Thoracic aorta (tissue), 2 donors: Measurements from ENCODE around the gene HOMER1. TPM values are rescaled to one million over a fixed set of nuclear protein-coding genes. Genes with fewer than 3 reads are reported as not detected.

ENCODE experiments used
- ATAC-seq: fragments of 150-250 bp; one replicate; pipeline ENCODE4 v1.8.0; 2017; ENCODE audit warnings: low read depth; ENCODE audit not compliant: insufficient number of reproducible peaks, low FRiP score
- DNase-seq: peaks from one replicate; pipeline ENCODE4 v3.0.0-alpha.2; 2020; ENCODE audit warnings: low spot score
- H3K27ac ChIP-seq, 2 donors: fragments of 200-600 bp; sonication (generic); 1 replicate in 1 of 2; 2 replicates in 1 of 2; pipeline ENCODE4 v1.5.1; 2016; ENCODE audit warnings: mild to moderate bottlenecking in 2 of 2, moderate library complexity in 2 of 2
- H3K27me3 ChIP-seq: fragments of 200-600 bp; sonication (generic); replicated peaks from 2 replicates; pipeline ENCODE4 v1.6.0; 2016; ENCODE audit warnings: mild to moderate bottlenecking; ENCODE audit not compliant: insufficient read depth
- H3K36me3 ChIP-seq: fragments of 200-600 bp; sonication (generic); one replicate; pipeline ENCODE4 v1.5.1; 2016
- H3K4me1 ChIP-seq, 2 donors: fragments of 200-600 bp; sonication (generic); 1 replicate in 1 of 2; 2 replicates in 1 of 2; pipeline versions ENCODE4 v1.5.1 to v1.6.0; 2016; ENCODE audit warnings: low read depth in 2 of 2, mild to moderate bottlenecking in 1 of 2; ENCODE audit not compliant: control insufficient read depth in 1 of 2
- H3K4me3 ChIP-seq: fragments of 200-600 bp; sonication (generic); 2 replicates; pipeline ENCODE4 v1.5.1; 2016; ENCODE audit warnings: mild to moderate bottlenecking
- H3K9me3 ChIP-seq: fragments of 200-600 bp; sonication (generic); 2 replicates; pipeline ENCODE4 v1.5.1; 2016
- total RNA-seq, 2 donors: library from RNA; depleted of rRNA; stranded (reverse); fragments of >200 nt; gene quantifications; one replicate each; pipeline versions ENCODE4 v1.1.0 to v1.2.3, GENCODE V29; 2016
- TF ChIP-seq, protein P1 (sequence below): fragments of 200-600 bp; sonication (generic); IDR thresholded peaks from one replicate; pipeline ENCODE4 v1.5.1; 2019; ENCODE audit warnings: antibody characterized with exemption

HOMER1 gene
- total RNA-seq, 2 donors from 2014 or later, result 2.4 to 7.8 TPM

- ATAC-seq (no peak), DNase-seq (no peak)
- Histone ChIP-seq H3K4me1 (no peaks in the 10 kb centered on the region), H3K4me3 (no peak overlapping the region), H3K9me3 (no peaks in the 10 kb centered on the region), H3K27me3 (no peaks in the 10 kb centered on the region), H3K27ac (no peak overlapping the region), H3K36me3 (no peaks in the 10 kb centered on the region)
- TF ChIP-seq, protein P1, sequence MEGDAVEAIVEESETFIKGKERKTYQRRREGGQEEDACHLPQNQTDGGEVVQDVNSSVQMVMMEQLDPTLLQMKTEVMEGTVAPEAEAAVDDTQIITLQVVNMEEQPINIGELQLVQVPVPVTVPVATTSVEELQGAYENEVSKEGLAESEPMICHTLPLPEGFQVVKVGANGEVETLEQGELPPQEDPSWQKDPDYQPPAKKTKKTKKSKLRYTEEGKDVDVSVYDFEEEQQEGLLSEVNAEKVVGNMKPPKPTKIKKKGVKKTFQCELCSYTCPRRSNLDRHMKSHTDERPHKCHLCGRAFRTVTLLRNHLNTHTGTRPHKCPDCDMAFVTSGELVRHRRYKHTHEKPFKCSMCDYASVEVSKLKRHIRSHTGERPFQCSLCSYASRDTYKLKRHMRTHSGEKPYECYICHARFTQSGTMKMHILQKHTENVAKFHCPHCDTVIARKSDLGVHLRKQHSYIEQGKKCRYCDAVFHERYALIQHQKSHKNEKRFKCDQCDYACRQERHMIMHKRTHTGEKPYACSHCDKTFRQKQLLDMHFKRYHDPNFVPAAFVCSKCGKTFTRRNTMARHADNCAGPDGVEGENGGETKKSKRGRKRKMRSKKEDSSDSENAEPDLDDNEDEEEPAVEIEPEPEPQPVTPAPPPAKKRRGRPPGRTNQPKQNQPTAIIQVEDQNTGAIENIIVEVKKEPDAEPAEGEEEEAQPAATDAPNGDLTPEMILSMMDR, result no peak
Measured at GRCh38 chr5:79416499-79416898, 97.4 kb downstream of the HOMER1 start.

DNA sequence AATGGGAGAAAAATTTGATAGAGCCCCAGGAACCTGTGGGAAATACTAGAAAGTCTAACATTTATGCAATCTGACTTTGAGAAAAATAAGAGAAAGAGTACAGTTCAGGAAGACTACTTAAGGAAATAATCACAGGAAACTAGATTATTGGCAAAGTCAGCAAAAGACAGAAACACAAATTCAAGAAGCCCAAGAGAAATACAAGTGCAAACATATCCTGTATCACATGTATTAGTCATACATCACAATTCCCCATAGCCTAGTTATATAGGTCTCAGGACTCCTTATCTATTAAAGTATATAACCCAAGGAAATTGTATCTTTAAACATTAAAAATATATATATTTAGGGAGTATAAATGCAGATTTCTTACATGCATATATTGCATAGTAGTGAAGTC is 100.8 kb downstream of the HOMER1 start:
- no peak overlapping the region for H3K27ac ChIP-seq
- no peaks in the 10 kb centered on the region for H3K4me1 ChIP-seq
- no peaks in the 10 kb centered on the region for H3K27me3 ChIP-seq
- DNase-seq (no peak), ATAC-seq (no peak)
- H3K4me3 ChIP-seq, result no peak overlapping the region
- peaks cover 2% of the 10 kb centered on the region for H3K36me3 ChIP-seq
- peaks cover 8% of the 10 kb centered on the region for H3K9me3 ChIP-seq
- TF ChIP-seq, protein P1, result no peak

DNA sequence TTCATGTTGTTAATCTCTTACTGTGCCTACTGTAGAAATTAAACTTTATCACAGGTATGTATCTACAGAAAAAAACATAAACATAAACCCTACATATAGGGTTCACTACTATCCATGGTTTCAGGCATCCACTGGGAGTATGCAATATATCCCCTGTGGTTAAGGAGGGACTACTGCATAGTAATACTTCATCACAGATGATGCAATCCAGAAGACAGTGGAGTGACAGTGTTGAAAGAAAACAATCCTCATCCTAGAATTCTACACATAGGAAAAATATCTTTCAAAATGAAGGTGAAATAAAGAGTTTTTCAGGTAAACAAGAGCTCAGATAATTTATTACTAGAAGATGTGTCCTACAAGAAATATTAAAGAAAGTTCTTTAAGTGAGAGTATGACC is 105.9 kb downstream of the HOMER1 start:
- peaks cover 2% of the 10 kb centered on the region for H3K36me3 ChIP-seq
- H3K4me1 ChIP-seq, result no peaks in the 10 kb centered on the region

DNA sequence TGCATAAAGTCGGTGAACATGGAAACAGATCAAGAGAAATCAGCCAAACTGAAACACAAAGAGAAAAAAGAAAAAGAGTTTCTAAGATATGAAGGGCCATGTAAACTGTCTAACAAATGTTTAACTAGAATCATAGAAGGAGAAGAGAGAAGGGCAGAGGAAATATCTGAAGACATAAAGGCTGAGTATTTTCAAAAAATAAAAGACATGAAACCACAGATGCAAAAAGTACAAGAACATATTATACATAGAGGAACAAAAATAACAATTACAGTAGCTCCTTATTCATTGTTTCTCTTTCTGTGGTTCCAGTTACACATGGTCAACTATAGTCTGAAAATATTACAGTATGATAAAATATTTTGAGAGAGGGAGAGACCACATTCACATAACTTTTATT is 106.3 kb downstream of the HOMER1 start:
- Histone ChIP-seq H3K36me3 (peaks cover 2% of the 10 kb centered on the region), H3K27me3 (no peaks in the 10 kb centered on the region), H3K4me1 (no peaks in the 10 kb centered on the region), H3K4me3 (no peak overlapping the region), H3K9me3 (peaks cover 8% of the 10 kb centered on the region), H3K27ac (no peak overlapping the region)
- TF ChIP-seq, protein P1, result no peak
- ATAC-seq, result no peak
- no peak for DNase-seq

More for the DNA sequence above, 105.9 kb downstream of the HOMER1 start:
- TF ChIP-seq, protein P1, result no peak
- no peak overlapping the region for H3K27ac ChIP-seq
- peaks cover 8% of the 10 kb centered on the region for H3K9me3 ChIP-seq
- ATAC-seq, result no peak
- no peak for DNase-seq
- H3K27me3 ChIP-seq, result no peaks in the 10 kb centered on the region
- H3K4me3 ChIP-seq, result no peak overlapping the region

GRCh38 chr5:79401216-79401615 is 112.7 kb downstream of the HOMER1 start:
- DNase-seq (no peak), ATAC-seq (no peak)
- TF ChIP-seq, protein P1, result no peak
- Histone ChIP-seq H3K4me1 (no peaks in the 10 kb centered on the region), H3K9me3 (no peaks in the 10 kb centered on the region), H3K36me3 (no peaks in the 10 kb centered on the region), H3K4me3 (no peak overlapping the region), H3K27me3 (no peaks in the 10 kb centered on the region), H3K27ac (no peak overlapping the region)
